Panc1 (cell line): ENCODE results near the gene ABO. TPM values are rescaled to one million over a fixed set of nuclear protein-coding genes. Genes with fewer than 3 reads are reported as not detected.

ENCODE experiments used
- ATAC-seq: fragments of 200-7000 bp; cut with Tn5 transposase; 2 replicates; pipeline ENCODE4 v1.9.1; 2020; ENCODE audit warnings: mild to moderate bottlenecking, moderate library complexity
- BruUV-seq: library from RNA; stranded (reverse); fragments of 400-500 nt; replicated peaks from 2 replicates; lab custom pipeline; 2021; lab: Mats Ljungman, UMichigan
- CTCF ChIA-PET: fragments of 300-600 bp; sonication (Branson Sonifier 250); formaldehyde crosslinking; loops from one replicate; lab custom pipeline; 2022; ENCODE audit warnings: antibody characterized with exemption; lab: Charles Lee
- POLR2A ChIA-PET: fragments of 300-600 bp; sonication (Branson Sonifier 250); formaldehyde crosslinking; loops from one replicate; lab custom pipeline; 2022; ENCODE audit warnings: antibody characterized with exemption; lab: Charles Lee
- DNase-seq: peaks from one replicate; pipeline ENCODE4 v3.0.0-alpha.2; 2010; ENCODE audit warnings: low read depth, low spot score
- H3K27ac ChIP-seq: 2 replicates; pipeline ENCODE4 v1.5.1; 2011; ENCODE audit warnings: mild to moderate bottlenecking, low read length, inconsistent platforms
- H3K27me3 ChIP-seq: fragments of 200-500 bp; sonication (Bioruptor generic); 2 replicates; pipeline ENCODE4 v1.6.0; 2014; ENCODE audit warnings: low read length, inconsistent platforms; ENCODE audit not compliant: control insufficient read depth, insufficient read depth
- H3K36me3 ChIP-seq: fragments of 200-500 bp; sonication (Bioruptor generic); 2 replicates; pipeline ENCODE4 v1.5.1; 2014; ENCODE audit warnings: inconsistent platforms, mild to moderate bottlenecking, low read length, moderate library complexity; ENCODE audit not compliant: control insufficient read depth, insufficient read depth
- H3K4me1 ChIP-seq: 2 replicates; pipeline ENCODE4 v1.5.1; 2011; ENCODE audit warnings: inconsistent platforms, mild to moderate bottlenecking, low read length, moderate library complexity; ENCODE audit not compliant: control insufficient read depth, insufficient read depth
- H3K4me3 ChIP-seq, 2 experiments: 2 replicates each; pipeline ENCODE4 v1.5.1; 2011 to 2012; ENCODE audit warnings: low read depth in 2 of 2, low read length in 2 of 2, mild to moderate bottlenecking in 2 of 2, inconsistent platforms in 1 of 2, moderate library complexity in 1 of 2
- H3K9me3 ChIP-seq: fragments of 200-500 bp; sonication (Bioruptor generic); 2 replicates; pipeline ENCODE4 v1.5.1; 2014; ENCODE audit warnings: low read depth, mild to moderate bottlenecking, inconsistent platforms, low read length, moderate library complexity; ENCODE audit not compliant: control insufficient read depth, insufficient read depth
- CTCF ChIP-seq: fragments of 450-650 bp; IDR thresholded peaks from 2 replicates; pipeline ENCODE4 v1.5.1; 2017; ENCODE audit warnings: mild to moderate bottlenecking
- POLR2AphosphoS5 ChIP-seq: IDR thresholded peaks from 2 replicates; pipeline ENCODE4 v1.6.1; 2012; ENCODE audit warnings: mild to moderate bottlenecking, low read depth, low read length, moderate library complexity
- REST ChIP-seq, 2 experiments: IDR thresholded peaks; 2 replicates each; pipeline ENCODE4 v1.6.1; 2011 to 2012; ENCODE audit warnings: low read depth in 2 of 2, control low read depth in 1 of 2, low read length in 1 of 2, mild to moderate bottlenecking in 1 of 2, moderate library complexity in 1 of 2; ENCODE audit not compliant: insufficient read depth in 1 of 2
- SIN3A ChIP-seq: IDR thresholded peaks from 2 replicates; pipeline ENCODE4 v1.6.1; 2012; ENCODE audit warnings: low read depth, mild to moderate bottlenecking, low read length, moderate library complexity, borderline replicate concordance; ENCODE audit not compliant: insufficient read depth
- TCF7L2 ChIP-seq: IDR thresholded peaks from 2 replicates; pipeline ENCODE4 v1.6.1; 2011; ENCODE audit warnings: mild to moderate bottlenecking, low read depth, low read length, inconsistent platforms
- in situ Hi-C: cut with HindIII; loops from 2 replicates; pipeline ENCODE4 v1.10.0; 2016; ENCODE audit warnings: low sequenced_read_pairs, low pct_unique_long_range_greater_than_20kb
- intact Hi-C: fragments of 100-400 bp; cut with micrococcal nuclease; formaldehyde crosslinking; loops from one replicate; pipeline ENCODE4 v1.10.0; 2022; ENCODE audit not compliant: unreplicated experiment
- total RNA-seq: library from RNA; stranded (reverse); gene quantifications from one replicate; pipeline ENCODE4 v1.2.1, GENCODE V29; 2021; ENCODE audit not compliant: unreplicated experiment

Gene ABO
- total RNA-seq, 1 experiment from 2014 or later = 0.10 TPM

DNA sequence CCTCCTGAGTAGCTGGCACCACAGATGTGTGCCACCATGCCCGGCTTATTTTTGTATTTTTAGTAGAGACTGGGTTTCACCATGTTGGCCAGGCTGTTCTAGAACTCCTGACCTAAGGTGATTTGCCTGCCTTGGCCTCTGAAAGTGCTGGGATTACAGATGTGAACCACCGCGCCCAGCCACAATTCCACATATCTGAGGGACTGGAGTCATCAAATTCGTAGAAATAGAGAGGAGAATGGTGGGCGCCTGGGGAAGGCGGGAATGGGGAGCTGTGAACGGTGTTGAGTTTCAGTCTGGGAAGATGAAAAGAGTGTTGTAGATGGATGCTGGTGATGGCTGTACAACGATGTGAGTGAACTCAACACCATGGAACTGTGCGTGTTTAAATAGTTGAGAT lies 1.9 kb upstream of the ABO start:
- Histone ChIP-seq H3K4me3 (no peak overlapping the region), H3K9me3 (no peaks in the 10 kb centered on the region), H3K36me3 (no peaks in the 10 kb centered on the region), H3K27me3 (no peaks in the 10 kb centered on the region), H3K4me1 (no peaks in the 10 kb centered on the region), H3K27ac (no peak overlapping the region)
- TF ChIP-seq TCF7L2 = no peak
- no peak for TF ChIP-seq POLR2AphosphoS5
- TF ChIP-seq REST (IDR thresholded peaks at IDR 0.05; ENCODE audit: insufficient read depth in 1 of 2, low read depth in 2 of 2, low read length in 1 of 2) = no peak
- TF ChIP-seq SIN3A = no peak
- TF ChIP-seq CTCF = no peak
- in situ Hi-C loops = no loop called here
- BruUV-seq = no TSS peak
- no peak for ATAC-seq
- intact Hi-C loops = no loop called here
- no peak for DNase-seq
- ChIA-PET POLR2A (no interaction called here), CTCF (no interaction called here)

DNA sequence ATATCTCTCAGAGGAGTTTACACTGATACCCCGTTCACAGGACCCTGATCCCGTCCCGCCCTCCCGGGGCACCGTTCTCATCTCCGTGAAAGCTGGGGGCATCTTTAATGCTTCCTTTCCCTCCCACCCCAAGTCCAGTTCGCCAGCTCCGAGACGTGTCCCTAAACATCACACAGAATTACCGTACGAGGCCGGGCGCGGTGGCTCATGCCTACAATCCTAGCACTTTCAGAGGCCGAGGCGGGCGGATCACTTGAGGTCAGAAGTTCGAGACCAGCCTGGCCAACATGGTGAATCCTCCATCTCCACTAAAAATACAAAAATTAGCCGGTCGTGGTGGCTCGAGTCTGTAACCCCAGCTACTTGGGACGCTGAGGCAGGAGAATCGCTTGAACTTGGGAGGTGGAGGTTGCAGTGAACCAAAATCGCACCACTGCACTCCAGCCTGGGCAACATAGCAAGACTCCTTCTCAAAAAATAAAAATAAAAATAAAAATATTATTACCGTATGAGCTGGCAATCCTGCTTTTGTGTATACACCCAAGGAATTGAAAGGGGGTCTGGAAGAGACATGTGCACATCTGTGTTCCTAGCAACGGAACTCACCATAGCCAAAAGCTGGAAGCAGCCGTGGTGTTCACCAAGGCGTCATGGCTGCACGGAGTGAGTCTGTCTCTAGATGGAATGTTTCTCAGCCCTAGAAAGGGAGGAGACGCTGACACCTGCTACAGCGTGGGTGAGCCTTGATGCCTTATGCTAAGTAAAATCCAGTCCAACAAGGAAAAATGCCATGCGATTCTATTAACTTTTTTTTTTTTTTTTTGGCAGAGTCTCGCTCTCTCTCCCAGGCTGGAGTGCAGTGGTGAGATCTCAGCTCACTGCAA lies 1.2 kb upstream of the ABO start:
- no peaks in the 10 kb centered on the region for H3K36me3 ChIP-seq
- intact Hi-C loops = no loop called here
- no peak overlapping the region for H3K27ac ChIP-seq
- no peaks in the 10 kb centered on the region for H3K4me1 ChIP-seq
- CTCF ChIA-PET = interaction anchor here (0.6 kb wide), 3 partner anchors 20 to 73 kb away, joined by 3 read pairs; no protein-coding TSS in a partner anchor
- BruUV-seq = no TSS peak
- H3K4me3 ChIP-seq = no peak overlapping the region
- in situ Hi-C loops = no loop called here
- ATAC-seq (no peak), DNase-seq (no peak)
- H3K27me3 ChIP-seq = no peaks in the 10 kb centered on the region
- no peaks in the 10 kb centered on the region for H3K9me3 ChIP-seq
- POLR2A ChIA-PET = no interaction called here
- TF ChIP-seq TCF7L2 (no peak), SIN3A (no peak), REST (IDR thresholded peaks at IDR 0.05; ENCODE audit: insufficient read depth in 1 of 2, low read depth in 2 of 2, low read length in 1 of 2) (no peak), POLR2AphosphoS5 (no peak), CTCF (no peak)
